ENCODE measurements around the gene PACRG.

The PACRG gene

DNA sequence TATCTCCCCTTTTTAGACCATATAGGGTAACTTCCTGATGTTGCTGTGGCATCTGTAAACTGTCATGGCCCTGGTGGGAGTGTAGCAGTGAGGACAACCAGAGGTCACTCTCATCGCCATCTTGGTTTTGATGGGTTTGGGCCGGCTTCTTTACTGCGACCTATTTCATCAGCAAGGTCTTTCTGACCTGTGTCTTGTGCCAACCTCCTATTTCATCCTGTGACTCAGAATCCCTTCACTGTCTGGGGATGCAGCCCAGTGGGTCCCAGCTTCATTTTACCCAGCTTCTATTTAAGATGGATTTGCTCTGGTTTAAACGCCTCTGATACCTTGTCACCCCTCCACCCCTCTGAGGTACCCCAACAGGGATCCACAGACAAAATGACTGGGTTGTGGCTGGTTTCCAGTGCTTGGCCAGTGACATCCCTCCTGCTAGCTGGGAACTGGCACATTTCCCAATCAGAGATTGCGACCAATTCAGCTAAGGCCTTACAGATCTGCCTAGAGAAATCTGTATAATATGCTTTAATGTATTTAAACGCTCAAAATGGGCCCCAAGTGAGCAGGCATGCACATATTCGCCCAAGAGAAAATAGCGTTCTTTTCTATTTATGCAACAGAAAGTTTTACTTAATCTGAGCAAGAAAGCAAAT lies 371.2 kb downstream of the PACRG start:
- no peak for DNase-seq

DNA sequence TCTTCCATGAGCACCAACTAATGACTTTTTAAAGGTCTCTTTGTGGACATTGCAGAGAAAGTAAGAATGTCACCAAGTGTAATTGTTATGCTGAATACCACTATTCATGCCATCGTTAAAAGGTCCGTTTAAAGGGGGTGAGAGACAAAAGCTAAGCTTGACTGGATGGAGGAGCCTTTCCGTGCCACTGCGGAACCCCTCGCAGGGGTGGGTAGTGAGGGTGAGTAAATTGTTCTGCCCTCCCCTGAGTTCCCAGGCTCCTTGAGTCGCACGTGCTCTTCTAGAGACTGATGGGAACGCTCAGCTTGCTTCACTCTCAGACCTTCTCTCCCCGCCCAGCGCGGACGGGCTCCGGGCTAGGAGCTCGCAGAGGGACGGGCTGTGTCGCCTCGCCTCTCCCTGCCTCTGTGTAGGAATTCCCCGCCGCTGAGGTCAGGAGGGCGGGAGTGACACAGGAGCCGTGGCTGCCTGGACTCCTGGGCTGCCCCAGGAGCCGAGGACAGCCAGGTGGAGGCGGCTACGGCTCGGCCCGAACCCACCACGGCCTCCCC lies 371.9 kb downstream of the PACRG start:
- no peak for DNase-seq

DNA sequence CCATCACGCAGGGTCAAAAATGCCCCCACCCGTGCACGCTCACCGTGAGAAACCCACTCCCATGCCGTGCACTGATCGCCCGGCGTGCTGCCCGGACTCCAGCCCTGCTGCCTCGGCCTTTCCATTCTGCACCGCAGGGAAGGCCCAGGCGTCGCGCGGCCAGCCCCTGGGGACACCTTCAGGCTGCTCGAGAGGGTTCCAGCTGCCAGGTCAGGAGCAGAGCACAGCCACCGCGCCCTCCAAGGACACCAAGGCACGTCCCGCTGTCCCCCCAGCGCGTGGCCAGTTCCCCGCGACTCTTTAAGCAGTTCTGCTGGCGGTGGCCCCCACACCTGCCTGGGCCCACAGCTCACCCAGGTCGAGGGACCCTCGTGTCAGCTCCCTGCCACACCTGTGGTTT lies 372.5 kb downstream of the PACRG start:
- DNase-seq, result no peak

DNA sequence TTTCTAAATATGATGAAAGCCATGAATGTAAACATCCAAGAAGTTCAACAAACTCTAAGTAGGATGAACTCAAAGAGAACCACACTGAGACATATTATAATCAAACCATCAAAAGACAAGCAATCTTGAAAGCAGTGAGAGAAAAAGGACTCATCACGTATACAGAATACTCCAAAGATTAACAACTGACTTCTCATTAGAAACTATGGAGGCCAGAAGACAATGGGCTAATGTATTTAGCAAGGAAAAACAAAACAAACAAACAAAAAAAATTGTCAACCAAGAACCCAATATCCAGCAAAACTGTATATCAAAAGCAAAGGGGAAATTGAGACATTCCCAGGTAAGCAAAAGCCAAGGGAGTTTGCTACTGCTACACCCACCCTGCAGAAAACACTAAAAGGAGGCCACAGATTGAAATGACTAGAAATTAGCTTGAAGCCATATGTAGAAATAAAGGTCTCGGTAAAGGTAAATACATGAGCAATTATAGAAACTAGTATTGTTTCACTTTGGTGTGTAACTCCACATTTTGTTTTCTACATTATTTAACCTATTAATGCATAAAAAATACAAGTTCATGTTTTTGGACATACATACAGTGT lies 385.7 kb downstream of the PACRG start:
- DNase-seq, result no peak

DNA sequence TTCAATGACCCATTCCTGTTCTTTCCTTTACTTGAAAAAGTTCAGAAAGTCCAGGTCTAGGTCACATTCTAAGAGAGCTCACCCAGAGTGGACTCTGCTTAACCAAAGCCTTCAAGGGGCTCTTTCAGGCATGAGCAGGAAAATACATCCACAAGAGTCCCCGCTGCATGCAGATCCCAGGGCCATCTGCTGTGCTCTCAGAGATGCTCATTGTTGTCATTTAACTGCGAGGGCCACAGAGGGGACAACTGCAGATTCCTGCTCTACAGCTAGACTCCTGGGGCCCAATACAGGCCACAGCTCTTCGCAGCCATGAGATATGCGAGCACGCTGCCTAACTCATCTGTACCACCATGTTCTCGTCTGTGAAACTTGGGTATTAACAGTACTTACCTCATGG lies 391.2 kb downstream of the PACRG start:
- DNase-seq, result no peak

DNA sequence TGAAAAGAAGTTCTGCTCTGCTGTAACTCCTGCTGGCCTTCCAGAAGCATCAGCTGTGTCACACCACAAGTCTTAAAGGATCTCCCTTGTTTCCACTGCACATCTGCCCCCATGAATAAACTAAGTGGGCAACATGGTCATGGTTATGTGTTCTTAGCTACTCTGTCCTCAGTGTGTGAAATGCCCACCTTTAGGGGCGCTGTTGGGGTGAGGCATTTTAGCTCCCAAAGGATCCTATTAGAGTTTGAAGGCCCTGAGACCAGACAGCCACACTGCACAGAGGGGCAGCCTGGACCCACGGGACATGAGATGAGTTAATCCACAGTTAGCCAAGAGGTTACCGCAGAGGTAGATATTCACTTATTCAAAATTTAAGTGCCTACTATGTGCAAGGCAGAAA lies 392.4 kb downstream of the PACRG start:
- DNase-seq, result no peak

DNA sequence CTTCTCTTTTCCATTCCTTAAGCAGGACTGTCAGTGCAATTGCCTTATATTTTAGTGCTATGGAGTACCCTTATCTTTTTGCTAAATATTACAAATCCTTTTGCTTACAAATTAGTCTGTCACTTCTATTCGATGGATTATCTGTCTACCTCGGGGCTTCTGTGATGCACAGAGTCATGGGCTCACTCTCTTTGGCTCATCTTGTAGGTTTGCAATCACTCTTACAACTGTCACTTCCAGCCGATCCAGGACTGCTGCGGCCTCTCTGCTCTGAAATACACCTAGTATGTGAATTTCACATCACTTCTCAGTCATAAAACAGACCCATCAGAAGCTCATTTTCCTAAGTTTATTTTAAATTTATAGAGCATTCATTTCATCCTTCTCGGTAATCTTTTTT lies 393.5 kb downstream of the PACRG start:
- no peak for DNase-seq

DNA sequence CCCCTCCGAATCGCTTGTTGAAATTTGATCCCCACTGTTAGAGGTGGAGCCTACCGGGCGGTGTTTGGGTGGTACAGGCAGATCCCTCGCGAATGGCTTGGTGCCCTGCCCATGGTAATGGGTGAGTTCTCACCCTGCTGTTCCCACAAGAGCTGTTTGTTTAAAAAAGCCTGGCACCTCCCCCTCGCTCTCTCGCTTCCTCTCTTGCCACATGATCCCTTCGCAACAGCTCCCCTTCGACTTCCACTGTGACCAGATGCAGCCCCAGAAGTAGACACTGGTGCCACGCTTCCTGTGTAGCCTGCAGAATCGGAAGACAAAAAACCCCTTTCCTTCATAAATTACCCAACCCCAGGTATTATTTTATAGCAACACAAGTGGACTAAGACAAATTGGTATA lies 394.6 kb downstream of the PACRG start:
- peak; percentile 90 for DNase-seq

DNA sequence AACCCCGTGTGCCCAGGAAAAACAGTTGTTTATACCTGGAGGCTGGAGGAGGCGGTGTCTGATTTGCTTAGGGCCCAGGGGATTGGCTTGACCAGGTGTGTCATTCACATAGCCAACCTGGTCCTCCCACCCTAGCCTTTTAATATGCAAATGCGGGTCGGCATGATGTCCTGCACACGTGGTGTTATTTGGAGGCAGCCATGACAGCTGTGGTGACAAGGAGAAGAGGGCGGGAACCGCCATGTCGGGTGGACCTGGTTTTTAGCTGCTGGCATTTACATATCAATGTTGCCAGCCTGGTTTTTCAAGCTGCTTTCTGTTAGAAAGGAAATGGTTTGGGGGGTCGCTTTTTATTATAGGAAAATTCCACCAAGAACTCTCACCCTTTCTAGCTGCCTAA lies 395.3 kb downstream of the PACRG start:
- DNase-seq, result peak; percentile 95

DNA sequence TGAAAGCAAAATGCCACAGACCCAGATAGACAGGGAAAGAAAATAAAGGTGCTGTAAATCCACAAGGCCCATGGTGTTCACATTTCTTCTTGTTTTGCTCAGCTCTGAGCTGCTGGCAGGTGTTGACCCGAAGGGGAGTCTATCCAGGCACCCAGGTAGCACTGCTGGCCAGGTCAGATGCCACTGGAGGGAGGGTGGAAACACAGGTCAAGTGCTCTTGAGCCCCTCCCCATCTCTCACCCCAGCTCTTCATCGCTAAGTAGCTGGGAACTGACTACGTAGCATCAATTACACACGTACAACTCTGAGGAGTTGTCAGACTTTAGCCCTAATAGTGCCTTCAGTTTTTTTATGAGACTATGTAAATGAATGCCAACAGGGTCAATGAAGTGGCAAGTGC lies 399.0 kb downstream of the PACRG start:
- no peak for DNase-seq

DNA sequence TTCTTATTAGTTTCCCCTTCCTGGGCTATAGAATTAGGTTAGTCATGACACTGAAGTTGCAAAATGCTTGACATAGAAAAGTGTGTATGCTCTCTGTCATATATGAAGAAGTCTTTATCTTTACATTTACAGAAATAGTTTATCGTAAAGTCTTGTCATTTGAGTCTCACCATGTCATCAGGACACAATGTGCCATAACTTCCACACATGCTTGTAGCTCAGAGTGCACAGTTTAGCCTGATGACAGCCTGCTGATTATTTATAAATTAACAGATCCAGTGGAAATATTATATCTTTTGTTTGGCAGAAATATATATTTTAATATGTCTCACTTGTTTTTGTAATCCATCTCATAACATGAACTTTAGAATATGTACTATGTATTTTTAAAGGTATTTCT lies 399.8 kb downstream of the PACRG start:
- no peak for DNase-seq

DNA sequence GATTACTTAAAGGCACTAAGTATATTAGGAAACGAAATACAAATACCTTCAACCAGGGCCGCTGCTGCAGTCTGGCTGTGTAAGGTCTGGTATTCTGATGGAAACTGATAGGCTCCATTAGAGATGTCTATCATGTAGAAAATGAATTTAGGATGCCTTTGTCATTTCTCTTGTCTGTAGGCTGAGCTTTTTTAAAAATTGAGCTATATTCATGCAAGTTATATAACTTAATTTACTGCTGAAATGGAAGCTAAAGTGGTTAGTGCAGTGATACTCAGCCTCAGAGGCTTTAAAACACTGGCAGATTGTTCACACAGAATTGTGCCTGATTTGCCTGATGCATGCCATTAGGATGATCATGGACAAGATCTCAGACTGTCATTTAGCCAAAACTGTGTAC lies 400.6 kb downstream of the PACRG start:
- no peak for DNase-seq

DNA sequence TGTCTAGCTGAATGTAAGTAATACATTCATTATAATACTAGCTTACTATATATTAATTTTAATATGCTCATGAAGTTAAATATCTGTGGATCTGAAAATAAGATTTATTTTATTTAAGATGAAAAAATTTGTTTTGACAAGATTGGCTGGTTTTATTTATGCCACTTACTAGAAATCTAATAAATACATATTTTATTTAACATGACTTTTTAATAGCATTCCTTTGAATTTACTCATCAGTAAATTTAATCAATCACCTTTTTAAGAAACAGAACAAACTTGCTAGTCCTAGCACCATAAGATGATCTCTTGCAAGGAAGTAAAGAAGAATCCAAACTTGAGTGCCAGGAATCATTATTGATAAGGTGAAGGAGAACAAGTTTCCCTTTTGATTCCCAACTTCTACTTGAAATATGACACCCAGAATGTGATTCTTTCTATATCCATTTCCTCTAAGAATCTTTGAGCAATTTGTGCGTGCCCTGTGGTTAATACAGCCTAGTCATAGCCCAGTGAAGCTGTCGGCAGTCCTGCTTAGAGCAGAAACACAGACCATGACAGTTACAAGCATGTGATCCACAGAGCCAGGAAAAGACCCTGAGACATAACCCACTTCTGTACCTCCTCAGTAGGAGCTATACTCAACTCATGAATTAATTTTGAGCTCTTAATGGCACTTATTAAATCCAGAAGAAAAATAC lies 404.4 kb downstream of the PACRG start:
- DNase-seq, result no peak

DNA sequence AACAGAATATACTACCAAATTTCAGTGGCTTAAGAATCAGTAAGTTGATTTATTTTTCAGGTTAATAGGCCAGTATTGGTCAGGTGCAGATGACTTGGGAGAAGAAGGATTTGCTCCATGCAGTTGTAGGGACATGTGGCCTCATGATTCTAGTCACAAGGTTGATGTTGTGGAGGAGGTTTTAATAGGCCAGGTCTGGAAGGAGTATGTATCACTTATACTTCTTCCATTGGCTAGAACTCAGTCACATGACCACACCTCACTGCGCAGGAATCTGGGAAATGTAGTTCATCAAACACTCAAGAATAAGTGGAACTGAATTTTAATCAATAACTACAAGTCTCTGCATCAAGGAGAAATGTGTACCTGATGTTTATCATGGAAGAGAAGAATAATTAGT lies 405.2 kb downstream of the PACRG start:
- no peak for DNase-seq

DNA sequence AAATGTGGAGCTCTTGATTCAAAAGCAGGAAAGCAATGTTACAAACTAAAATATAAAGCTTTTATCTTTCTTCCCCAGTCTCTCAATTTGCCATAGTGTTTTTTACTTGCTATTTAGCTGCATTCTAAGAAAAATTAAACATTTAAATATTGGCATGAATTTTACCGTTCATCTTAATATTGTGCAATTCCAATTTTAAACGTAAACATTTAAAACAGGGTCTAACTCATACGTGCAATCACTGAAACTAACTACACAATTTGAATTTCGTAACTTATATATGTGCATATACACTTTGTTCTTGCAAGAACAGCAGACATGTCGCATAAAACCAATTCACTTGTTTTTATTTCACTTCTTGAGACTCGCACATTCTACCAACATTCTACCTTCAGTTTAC lies 405.9 kb downstream of the PACRG start:
- DNase-seq, result no peak

DNA sequence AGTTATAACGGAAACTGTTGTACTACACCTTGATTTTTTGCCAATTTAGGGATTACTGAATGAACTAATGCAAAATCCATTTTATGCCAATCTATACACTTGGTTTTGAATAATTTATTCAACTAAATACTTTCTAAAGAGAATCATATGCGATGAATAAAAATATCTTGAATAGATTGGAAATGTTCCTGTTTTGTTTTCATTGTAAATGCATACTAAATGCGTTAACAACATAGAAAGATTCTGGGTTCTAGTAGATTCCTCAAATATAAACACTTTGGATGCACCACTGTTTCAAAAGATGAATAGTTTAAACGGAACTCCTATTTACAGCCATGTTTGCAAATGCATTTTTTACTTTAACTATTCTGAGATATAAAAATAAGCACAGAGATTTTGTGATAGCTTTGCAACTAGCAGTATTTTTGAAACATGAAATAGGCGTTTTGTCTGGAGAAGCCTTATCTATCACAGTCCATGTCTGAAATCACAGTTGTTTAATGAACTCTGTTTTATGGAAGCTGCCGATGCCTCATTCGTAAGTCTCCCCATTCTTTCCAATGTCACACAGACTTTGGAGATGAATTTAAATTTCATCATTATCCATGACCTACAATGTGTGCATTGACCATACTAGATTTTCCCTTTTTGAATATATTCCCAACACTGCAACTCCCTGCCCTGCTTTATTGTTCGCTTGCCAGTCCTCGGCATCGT lies 409.1 kb downstream of the PACRG start:
- no peak for DNase-seq

DNA sequence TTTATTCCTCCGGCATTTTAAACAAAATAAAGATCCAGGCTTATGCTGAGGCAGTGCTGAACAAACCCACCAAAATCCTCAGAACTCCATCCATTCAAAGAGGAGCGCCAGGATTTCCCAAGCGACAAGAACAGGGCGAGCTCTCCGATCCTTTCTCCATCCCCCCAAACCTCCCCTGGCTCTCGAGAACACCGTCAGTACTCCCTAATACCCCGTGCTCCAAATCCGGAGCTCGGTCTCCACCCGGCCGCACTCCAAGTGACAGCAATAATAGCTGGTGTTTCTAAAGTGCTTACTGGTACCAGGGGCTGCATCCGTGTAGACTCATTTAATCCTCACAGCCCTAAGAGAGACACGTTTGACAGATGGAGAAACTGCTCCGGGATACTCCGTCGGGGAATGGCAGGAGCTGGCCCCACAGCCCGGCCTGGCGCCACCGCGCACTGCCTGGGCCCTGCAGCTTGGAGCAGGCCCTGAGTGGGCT lies 409.7 kb downstream of the PACRG start:
- DNase-seq, result no peak

DNA sequence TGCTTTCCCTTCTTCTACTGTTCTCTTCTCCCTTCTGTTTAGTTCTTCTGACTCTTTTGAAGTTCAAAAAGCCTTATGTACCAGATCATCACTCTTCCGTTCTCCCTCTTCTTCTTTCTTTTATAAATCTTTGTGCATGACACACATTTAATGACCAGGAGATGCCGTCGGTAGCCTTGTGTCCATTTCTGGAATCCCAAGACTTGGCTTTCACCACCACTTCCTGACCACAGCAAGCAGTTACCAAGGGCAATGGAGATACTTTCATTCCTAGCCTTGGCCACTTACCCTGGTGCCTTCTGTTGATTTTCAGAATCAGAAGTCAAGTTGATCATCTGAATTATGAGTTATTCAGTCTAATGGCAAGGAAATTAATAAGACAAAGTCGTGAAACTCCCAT lies 418.3 kb downstream of the PACRG start:
- no peak for DNase-seq

DNA sequence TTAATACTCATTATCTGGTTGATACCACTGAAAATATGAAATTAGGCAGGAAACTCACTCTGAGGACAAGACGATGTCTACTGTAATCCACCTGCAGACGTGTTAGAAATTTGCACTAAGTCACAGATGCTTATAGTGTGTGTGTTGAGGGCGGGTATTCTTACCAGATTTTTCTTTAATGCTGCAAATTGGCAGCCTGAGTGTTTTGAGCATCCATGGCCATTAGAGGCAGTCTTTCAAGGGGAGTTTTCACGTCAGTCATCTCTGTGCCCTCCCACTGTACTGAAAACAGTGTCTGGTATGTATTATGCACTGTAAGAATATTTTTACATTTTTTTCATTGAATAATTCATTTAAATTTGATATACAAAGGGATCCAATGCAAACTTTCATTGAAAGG lies 420.2 kb downstream of the PACRG start:
- DNase-seq, result no peak

DNA sequence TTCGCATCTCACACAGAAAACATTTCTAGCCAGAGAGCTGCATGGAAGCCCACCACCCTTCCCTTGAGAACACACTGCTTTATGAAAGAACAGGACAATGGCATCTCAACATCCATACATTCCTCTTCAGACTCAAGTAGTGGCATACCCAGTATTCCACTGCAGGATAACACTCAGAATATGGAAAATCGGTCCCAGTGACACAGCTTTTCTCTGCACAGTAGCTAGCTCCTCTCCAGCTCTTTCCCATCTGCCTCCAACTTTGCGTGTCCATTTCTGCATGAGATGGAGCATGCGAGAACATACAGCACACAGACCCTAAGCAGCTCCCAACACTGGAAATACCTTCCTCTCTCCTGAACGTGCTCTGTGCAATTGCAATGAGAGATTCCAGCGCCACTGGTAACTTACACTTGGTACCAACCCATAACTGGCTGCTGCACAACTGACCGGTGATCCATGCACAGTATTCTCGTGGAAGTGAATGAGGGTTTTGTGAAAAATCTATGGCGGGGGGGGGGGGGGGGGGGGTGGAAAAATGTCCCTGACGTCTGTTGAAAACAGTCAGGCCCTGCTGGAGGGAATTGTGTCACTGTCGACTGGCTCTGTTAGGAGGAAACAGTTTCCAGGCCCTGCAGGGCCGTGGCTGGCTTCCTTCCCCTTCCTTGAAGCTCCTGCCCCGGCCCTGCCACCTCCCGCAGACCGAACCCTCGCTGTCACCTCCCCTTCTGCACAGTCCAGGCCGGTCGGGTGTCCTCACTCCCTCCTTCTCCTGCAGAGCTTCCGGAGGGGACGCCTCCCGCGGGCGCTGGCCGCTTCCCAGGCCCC lies 420.9 kb downstream of the PACRG start:
- no peak for DNase-seq

DNA sequence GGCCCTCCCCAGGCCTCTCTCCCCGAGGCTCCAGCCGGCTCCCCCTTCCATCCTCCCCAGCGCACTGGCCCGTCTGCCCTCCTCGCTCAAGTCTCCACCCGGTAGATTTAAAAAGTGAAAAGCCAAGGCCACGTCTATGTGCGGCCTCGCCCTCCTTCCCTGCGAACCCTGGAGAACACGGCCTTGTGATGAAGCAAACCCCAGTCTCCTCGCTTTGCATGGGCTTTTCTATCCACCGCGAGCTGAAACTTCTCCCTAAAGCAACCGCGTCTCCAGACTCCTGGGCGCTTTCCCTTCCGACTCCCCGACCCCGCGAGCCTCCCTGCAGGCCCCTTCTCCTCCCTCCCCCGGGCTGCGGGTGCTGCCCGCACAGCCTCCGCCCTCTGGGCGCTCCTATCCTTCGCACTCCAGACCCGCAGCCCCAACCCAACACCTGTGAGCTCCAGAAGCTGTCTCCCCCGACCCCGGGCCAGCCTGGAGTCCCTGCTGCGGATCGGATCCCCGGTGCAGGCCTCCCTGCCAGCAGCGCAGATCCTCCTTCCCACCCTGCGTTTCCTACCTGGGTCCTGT lies 421.6 kb downstream of the PACRG start:
- DNase-seq, result no peak

DNA sequence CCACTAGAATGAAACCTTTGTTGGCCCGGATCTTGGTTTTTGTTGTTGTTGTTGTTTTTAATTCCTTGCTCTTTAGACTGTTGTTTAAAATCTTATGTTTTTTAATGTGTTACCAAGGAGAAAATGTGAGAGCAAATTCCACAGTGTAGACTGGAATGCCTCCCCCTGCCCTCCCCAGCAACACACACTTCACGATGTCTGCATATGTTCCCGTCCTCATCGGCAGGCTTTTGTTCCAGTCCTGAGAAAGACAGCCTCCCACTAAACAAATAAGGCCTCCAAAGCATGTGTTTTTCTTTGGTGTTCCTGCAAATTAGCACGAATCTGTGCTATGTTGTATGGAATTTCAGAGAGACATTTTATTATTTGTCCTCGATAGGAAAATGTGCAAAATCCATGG lies 423.4 kb downstream of the PACRG start:
- DNase-seq, result no peak
